GM13977 (cell line): ENCODE results near the gene TKT.

Experiments used
- DNase-seq: peaks from one replicate; pipeline ENCODE4 v3.0.0; 2012; ENCODE audit warnings: low spot score
- in situ Hi-C: fragments of 300-500 bp; cut with MboI; formaldehyde crosslinking; loops from one replicate; pipeline ENCODE4 v1.12.0; 2022; ENCODE audit warnings: low sequenced_read_pairs, low pct_unique_long_range_greater_than_20kb, mixed read lengths, inconsistent platforms; ENCODE audit not compliant: unreplicated experiment
- TF ChIP-seq, protein P1 (sequence below): IDR thresholded peaks from 2 replicates; pipeline ENCODE4 v1.5.1; 2012; ENCODE audit warnings: mild to moderate bottlenecking, control low read depth; ENCODE audit not compliant: insufficient read depth; ENCODE audit errors: extremely low read depth, missing control alignments

TKT gene

DNA sequence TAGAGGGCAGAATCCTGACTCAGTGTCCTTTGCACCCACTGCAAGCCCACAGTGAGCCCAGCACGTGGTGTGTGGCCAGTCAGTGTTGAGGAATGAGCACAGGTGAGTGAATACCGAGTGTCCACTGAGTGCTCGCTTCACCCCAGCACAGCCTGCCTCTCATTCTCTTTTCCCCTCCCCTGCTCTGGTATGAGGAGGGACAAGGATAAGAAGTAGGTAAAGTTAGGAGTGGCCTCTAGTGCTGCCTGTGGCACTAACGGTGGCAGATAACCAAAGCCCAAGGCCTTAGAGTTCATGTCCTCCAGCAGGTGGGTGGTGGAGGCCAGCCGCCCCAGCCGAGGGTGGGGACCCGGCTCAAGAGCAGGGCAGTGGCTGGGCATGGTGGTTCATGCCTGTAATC is 56.8 kb downstream of the TKT start:
- TF ChIP-seq, protein P1, sequence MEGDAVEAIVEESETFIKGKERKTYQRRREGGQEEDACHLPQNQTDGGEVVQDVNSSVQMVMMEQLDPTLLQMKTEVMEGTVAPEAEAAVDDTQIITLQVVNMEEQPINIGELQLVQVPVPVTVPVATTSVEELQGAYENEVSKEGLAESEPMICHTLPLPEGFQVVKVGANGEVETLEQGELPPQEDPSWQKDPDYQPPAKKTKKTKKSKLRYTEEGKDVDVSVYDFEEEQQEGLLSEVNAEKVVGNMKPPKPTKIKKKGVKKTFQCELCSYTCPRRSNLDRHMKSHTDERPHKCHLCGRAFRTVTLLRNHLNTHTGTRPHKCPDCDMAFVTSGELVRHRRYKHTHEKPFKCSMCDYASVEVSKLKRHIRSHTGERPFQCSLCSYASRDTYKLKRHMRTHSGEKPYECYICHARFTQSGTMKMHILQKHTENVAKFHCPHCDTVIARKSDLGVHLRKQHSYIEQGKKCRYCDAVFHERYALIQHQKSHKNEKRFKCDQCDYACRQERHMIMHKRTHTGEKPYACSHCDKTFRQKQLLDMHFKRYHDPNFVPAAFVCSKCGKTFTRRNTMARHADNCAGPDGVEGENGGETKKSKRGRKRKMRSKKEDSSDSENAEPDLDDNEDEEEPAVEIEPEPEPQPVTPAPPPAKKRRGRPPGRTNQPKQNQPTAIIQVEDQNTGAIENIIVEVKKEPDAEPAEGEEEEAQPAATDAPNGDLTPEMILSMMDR = no peak
- no peak for DNase-seq
- in situ Hi-C loops = loop anchor here (5.0 kb wide), 1 partner anchor 87 kb away; no protein-coding TSS in a partner anchor

DNA sequence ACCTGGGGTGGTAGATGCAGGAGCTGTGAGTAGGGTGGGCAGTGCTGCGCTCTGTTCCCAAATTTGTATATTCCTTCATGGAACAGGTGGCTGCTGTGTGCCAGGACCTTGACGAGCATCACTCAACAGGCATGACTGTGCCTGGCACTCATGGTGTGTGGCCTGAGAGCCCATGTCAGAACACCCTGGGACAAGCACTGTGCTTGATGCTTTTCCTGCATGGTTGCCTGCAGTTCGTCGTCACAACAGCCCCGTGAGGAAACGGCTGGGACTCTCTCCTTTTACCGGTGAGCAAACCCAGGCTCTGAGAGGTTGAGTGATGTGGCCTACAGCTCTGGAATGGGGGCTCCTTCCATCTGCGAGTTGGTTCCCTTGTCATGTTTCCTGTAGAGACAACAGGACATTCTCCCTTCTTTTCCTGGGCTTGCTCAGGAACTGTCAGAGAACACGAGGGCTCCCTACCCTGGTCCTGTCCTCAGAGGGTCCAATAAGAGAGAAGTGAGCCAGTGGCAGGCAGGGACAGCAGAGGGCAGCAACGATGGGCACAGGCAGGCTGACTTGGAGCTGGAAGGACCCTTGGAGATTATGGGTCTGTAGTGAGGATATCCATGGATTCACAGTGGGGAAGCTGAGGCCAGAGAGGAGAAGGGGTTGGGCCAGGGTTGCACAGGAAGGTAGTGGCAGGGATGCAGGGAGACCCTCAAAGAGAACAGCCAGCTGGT is 57.4 kb downstream of the TKT start:
- TF ChIP-seq, protein P1 = no peak
- DNase-seq = no peak
- in situ Hi-C loops = loop anchor here (5.0 kb wide), 1 partner anchor 86 kb away; no protein-coding TSS in a partner anchor

DNA sequence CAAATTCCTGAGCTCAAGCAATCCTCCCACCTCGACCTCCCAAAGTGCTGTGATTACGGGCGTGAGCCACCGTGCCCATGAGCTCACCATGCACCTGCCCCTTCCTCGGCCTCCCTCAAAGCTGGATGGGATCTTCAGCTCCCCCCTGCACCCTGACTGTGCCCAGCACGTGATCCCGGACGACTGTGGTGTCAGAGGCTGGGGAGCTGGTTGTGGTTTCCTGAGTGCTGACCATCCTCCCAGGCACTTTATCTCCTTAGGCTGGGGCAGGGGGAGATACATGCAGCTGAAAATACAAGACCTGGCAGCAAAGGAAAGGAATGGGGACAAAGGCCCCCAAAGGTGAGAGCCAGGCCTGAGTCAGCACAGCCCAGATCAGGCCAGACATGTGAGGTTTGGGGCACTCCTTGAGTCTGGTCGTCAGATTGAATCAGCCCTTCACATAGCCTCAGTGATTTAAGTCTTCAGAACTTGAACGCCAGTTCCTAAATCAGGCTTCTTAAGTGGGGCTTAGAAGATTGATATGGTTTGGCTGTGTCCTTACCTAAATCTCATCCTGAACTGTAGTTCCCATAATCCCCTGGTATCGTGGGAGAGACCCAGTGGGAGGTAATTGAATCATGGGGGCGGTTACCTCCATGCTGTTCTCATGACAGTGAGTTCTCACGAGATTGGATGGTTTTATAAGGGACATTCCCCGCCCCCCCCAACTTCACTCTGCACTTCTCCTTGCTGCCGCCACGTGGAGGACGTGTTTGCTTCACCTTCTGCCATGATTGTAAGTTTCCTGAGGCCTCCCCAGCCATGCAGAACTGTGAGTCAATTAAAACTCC is 59.0 kb downstream of the TKT start:
- in situ Hi-C loops = loop anchor here (5.0 kb wide), 1 partner anchor 84 kb away; no protein-coding TSS in a partner anchor

DNA sequence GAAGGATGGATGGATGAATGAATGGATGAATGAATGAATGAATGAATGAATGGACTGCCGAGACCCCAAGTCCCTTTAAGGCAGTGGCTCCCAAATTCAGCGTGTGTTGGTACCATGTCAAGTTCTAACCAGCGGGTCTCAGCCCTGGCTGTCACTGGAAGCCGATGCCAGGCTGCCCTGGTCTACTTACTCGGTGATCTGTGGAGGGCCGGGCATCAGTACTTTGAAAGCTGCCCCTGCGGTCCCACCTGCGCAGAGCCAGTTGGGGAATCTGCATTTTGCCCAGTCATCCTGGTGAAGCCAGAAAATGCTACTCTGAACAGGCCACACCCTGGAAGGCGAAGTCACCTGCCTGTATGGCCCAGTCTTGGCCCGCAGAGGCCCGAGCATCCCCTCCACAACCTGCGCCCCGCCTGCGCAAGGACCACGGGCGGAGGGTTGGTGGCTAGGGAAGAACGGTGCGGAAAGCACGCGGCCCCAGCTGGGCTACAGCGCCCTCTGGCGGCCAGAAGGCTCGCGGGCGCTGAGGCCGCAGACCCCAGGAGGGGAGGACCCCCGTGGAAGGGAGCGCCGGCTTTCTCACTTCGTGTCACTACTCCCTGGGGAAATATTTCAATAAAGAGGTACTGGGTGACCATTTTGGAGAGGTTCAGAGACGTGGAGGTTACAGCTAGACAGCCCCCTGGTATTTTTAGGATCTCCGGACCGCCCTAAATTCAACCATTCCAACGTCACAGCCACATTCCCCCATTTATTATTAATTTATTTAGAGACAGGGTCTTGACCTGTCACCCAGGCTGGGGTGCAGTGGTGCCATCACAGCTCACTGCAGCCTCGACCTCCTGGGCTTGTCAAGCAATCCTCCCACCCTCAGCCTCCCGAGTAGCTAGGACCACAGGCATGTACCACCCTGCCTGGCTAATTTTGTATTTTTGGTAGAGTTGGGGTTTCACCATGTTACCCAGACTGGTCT is 59.9 kb downstream of the TKT start:
- DNase-seq = peak; percentile 83
- TF ChIP-seq, protein P1 = peak; percentile 98
- in situ Hi-C loops = loop anchor here (5.0 kb wide), 1 partner anchor 84 kb away; no protein-coding TSS in a partner anchor

More for the DNA sequence above, 59.0 kb downstream of the TKT start:
- TF ChIP-seq, protein P1 = no peak
- no peak for DNase-seq

DNA sequence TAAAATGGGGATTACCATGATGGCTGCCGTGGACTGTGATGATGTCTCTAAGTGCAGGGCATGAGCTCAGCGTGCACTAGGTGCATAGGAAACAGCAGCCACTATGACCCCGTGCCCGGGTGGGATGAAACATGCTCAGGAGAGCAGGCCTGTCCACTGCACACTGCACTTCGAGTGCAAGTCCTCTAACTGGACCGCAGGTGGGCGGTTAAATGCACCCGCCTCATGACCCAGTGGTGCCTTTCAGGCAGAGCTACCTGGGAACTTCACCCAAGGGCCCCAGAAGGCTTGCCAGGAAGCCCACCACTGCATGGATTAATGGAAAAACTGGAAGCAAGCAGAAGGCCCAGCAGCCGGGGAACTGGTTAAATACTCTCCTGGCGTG is 60.8 kb downstream of the TKT start:
- in situ Hi-C loops = loop anchor here (5.0 kb wide), 1 partner anchor 83 kb away; no protein-coding TSS in a partner anchor
- TF ChIP-seq, protein P1 = no peak
- no peak for DNase-seq
